GM12873 (cell line): ENCODE data around the gene ICAM4.

Experiments used
- TF ChIP-seq, protein P1 (sequence below): IDR thresholded peaks from 2 replicates; pipeline ENCODE4 v1.5.1; 2012; ENCODE audit warnings: low read depth, mild to moderate bottlenecking, moderate library complexity, low read length, control low read depth; ENCODE audit not compliant: insufficient read depth; ENCODE audit errors: missing control alignments

Gene ICAM4, protein sequence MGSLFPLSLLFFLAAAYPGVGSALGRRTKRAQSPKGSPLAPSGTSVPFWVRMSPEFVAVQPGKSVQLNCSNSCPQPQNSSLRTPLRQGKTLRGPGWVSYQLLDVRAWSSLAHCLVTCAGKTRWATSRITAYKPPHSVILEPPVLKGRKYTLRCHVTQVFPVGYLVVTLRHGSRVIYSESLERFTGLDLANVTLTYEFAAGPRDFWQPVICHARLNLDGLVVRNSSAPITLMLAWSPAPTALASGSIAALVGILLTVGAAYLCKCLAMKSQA

DNA sequence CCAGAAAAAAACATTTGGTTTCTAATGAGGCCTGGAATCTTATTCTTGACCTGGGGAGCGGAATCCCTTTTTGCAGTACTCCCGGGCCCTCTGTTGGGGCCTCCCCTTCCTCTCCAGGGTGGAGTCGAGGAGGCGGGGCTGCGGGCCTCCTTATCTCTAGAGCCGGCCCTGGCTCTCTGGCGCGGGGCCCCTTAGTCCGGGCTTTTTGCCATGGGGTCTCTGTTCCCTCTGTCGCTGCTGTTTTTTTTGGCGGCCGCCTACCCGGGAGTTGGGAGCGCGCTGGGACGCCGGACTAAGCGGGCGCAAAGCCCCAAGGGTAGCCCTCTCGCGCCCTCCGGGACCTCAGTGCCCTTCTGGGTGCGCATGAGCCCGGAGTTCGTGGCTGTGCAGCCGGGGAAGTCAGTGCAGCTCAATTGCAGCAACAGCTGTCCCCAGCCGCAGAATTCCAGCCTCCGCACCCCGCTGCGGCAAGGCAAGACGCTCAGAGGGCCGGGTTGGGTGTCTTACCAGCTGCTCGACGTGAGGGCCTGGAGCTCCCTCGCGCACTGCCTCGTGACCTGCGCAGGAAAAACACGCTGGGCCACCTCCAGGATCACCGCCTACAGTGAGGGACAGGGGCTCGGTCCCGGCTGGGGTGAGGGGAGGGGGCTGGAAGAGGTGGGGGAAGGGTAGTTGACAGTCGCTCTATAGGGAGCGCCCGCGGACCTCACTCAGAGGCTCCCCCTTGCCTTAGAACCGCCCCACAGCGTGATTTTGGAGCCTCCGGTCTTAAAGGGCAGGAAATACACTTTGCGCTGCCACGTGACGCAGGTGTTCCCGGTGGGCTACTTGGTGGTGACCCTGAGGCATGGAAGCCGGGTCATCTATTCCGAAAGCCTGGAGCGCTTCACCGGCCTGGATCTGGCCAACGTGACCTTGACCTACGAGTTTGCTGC, at the start of gene ICAM4:
TSS of gene ICAM4 (plus strand) at position 153 of the 935 bp plus-strand sequence. CDS start at position 211, 58 bp downstream.
- TF ChIP-seq, protein P1, sequence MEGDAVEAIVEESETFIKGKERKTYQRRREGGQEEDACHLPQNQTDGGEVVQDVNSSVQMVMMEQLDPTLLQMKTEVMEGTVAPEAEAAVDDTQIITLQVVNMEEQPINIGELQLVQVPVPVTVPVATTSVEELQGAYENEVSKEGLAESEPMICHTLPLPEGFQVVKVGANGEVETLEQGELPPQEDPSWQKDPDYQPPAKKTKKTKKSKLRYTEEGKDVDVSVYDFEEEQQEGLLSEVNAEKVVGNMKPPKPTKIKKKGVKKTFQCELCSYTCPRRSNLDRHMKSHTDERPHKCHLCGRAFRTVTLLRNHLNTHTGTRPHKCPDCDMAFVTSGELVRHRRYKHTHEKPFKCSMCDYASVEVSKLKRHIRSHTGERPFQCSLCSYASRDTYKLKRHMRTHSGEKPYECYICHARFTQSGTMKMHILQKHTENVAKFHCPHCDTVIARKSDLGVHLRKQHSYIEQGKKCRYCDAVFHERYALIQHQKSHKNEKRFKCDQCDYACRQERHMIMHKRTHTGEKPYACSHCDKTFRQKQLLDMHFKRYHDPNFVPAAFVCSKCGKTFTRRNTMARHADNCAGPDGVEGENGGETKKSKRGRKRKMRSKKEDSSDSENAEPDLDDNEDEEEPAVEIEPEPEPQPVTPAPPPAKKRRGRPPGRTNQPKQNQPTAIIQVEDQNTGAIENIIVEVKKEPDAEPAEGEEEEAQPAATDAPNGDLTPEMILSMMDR = no peak

DNA sequence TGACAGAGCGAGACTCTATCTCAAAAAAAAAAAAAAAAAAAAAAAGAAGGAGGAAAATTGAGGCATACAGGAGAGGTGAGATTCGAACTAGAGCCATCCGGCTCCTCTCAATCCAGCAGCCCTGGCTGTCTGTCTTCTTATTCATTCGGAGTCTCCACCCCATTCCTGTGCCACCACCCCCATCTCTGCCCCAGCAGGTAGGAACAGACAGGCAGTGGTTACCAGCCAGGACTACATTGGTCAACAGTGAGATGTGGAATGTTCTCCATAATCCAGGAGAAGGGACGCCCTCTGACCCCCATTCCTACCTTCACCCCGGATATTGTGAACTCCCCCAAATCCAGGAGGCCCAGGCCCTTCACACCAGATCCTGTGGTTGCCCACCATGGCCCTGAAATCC, 49.1 kb upstream of the ICAM4 start:
- TF ChIP-seq, protein P1 = no peak

DNA sequence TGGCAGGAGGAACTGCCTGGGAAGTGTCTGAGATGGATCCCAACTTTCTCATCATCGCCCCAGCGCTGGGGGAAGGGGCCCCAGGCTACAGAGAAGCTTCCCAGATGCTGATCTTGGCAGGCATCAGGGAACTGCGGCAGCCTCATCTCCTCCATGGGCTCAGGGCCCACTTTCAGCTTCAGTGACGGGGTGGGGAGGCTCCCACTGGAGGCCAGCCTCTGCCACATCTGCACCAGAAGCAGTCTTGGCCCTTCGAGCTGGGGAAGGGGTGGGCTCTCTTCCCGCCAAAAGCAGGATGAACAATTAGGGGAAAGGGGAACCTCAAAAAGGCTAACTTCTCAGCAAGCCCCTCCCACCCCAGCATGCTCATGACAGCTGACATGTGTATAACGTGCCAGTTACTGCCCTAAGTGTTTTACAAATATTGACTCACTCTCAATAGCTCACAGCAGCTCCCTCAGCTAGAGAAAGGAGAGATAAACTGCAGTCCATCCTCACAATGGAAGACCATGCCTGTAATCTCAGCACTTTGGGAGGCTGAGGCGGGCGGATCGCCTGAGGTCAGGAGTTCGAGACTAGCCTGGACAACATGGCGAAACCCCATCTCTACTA, 48.5 kb upstream of the ICAM4 start:
- TF ChIP-seq, protein P1 = no peak

DNA sequence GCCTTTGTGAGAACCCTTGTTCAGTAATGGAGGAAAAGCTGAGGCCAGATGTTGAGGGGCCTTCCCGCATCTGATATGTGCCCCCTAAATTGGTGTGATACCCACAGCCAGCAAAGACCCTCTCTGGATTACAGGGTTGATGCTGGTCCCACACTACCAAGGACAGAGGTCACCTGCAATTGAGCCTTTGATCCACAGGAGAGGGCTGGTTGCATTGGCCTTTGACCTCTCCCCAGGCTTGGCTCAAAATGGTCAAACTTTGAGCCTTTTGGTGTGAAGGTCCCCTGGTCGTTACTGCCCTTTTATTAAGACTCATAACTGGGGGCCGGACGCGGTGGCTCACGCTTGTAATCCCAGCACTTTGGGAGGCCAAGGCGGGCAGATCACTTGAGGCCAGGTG, 43.1 kb upstream of the ICAM4 start:
- TF ChIP-seq, protein P1 = no peak

DNA sequence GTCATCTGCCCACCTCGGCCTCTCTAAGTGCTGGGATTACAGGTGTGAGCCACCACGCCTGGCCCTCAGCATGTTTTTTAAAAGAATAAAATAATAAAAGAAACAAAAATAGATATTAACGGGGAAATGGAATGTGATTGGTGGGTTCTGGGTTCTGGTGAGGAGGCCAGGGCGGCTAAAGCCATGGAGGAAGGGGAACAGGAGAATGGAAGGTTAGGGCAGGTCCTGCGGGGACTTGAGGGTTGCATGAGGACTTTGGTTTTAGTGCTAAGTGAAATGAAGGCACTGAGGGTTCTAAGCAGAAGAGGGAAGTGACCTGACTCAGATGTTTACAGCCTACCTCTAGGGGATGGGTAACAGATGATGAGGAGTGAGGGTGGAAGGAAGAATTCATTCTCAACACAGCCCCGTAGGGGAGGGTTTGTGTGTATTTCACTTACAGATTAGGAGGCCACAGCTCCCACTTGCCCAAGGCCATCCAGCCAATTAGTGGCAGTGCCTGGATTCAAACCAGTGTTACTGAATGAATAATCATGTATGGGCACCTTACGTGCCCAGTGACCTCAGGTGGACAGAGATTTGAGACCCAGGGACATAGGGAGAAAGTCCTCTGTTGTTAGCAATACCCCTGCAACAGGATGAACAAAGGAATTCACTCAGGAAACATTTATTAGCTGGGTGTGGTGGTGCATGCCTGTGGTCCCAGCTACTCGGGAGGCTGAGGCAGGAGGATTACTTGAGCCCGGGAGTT, 41.4 kb upstream of the ICAM4 start:
- TF ChIP-seq, protein P1 = peak; percentile 23

DNA sequence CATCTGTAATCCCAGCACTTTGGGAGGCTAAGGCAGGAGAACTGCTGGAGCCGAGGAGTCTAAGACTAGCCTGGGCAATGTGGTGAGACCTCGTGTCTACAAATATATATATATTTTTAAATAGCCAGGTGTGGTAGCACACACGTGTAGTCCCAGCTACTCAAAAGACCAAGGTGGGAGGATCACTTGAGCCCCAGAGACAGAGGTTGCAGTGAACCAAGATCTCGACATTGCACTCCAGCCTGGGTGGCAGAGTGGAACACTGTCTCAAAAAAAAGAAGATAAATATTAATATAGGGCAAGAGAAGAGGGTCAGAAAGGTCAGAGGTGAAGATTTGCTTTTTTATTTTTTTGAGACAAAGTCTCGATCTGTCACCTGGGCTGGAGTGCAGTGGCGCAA, 40.2 kb upstream of the ICAM4 start:
- TF ChIP-seq, protein P1 = no peak
